H9 (cell line): ENCODE data around the gene SMAP1. TPM values are rescaled to one million over a fixed set of nuclear protein-coding genes. Genes with fewer than 3 reads are reported as not detected.

Experiments used
- DNase-seq: peaks from one replicate; pipeline ENCODE4 v3.0.0-alpha.2; 2017
- H2AFZ ChIP-seq: one replicate; pipeline ENCODE4 v1.6.1; 2013; ENCODE audit warnings: mild to moderate bottlenecking, low read length, control low read depth, moderate library complexity
- H2AK5ac ChIP-seq: 2 replicates; pipeline ENCODE4 v1.6.1; 2013; ENCODE audit warnings: low read length, control low read depth, mixed read lengths; ENCODE audit not compliant: insufficient read length
- H2BK120ac ChIP-seq: one replicate; pipeline ENCODE4 v1.6.1; 2013; ENCODE audit warnings: low read depth, mild to moderate bottlenecking, low read length, control low read depth, inconsistent platforms; ENCODE audit not compliant: poor library complexity, severe bottlenecking
- H2BK12ac ChIP-seq: 2 replicates; pipeline ENCODE4 v1.6.1; 2013; ENCODE audit warnings: low read length, control low read depth, mixed read lengths, low read depth; ENCODE audit not compliant: insufficient read length
- H2BK15ac ChIP-seq: 2 replicates; pipeline ENCODE4 v1.6.1; 2013; ENCODE audit warnings: low read depth, low read length, control low read depth
- H2BK20ac ChIP-seq: one replicate; pipeline ENCODE4 v1.6.1; 2013; ENCODE audit warnings: low read depth, mild to moderate bottlenecking, low read length, control low read depth, inconsistent platforms; ENCODE audit not compliant: poor library complexity, severe bottlenecking
- H2BK5ac ChIP-seq: 2 replicates; pipeline ENCODE4 v1.6.1; 2013; ENCODE audit warnings: low read length, control low read depth, mixed read lengths; ENCODE audit not compliant: insufficient read length
- H3K14ac ChIP-seq: 2 replicates; pipeline ENCODE4 v1.6.1; 2013; ENCODE audit warnings: low read length, control low read depth; ENCODE audit not compliant: insufficient read depth
- H3K18ac ChIP-seq: 2 replicates; pipeline ENCODE4 v1.6.1; 2013; ENCODE audit warnings: low read depth, mild to moderate bottlenecking, mixed read lengths, low read length, control low read depth; ENCODE audit not compliant: insufficient read length
- H3K23ac ChIP-seq: 2 replicates; pipeline ENCODE4 v1.6.1; 2013; ENCODE audit warnings: low read length, control low read depth, mixed read lengths, low read depth; ENCODE audit not compliant: insufficient read length
- H3K23me2 ChIP-seq: 2 replicates; pipeline ENCODE4 v1.6.1; 2013; ENCODE audit warnings: low read depth, mild to moderate bottlenecking, mixed read lengths, low read length, control low read depth; ENCODE audit not compliant: insufficient read length, poor library complexity, severe bottlenecking
- H3K27ac ChIP-seq: 2 replicates; pipeline ENCODE4 v1.5.1; 2013; ENCODE audit warnings: low read length, control low read depth, mixed read lengths, low read depth; ENCODE audit not compliant: insufficient read length
- H3K27me3 ChIP-seq: 2 replicates; pipeline ENCODE4 v1.6.1; 2013; ENCODE audit warnings: low read length, control low read depth, inconsistent platforms; ENCODE audit not compliant: insufficient read depth
- H3K4ac ChIP-seq: 2 replicates; pipeline ENCODE4 v1.6.1; 2013; ENCODE audit warnings: low read depth, mild to moderate bottlenecking, control low read depth, inconsistent platforms, low read length, moderate library complexity
- H3K4me1 ChIP-seq: 2 replicates; pipeline ENCODE4 v1.6.1; 2013; ENCODE audit warnings: low read length, control low read depth, inconsistent platforms; ENCODE audit not compliant: insufficient read depth
- H3K4me2 ChIP-seq: 2 replicates; pipeline ENCODE4 v1.6.1; 2013; ENCODE audit warnings: low read length, control low read depth, mixed read lengths; ENCODE audit not compliant: insufficient read length, insufficient read depth
- H3K56ac ChIP-seq: 2 replicates; pipeline ENCODE4 v1.6.1; 2013; ENCODE audit warnings: low read depth, mild to moderate bottlenecking, mixed read lengths, low read length, control low read depth; ENCODE audit not compliant: insufficient read length
- H3K79me1 ChIP-seq: 2 replicates; pipeline ENCODE4 v1.6.1; 2013; ENCODE audit warnings: low read depth, mild to moderate bottlenecking, moderate library complexity, low read length, control low read depth, inconsistent platforms; ENCODE audit not compliant: insufficient read depth, poor library complexity, severe bottlenecking
- H3K79me2 ChIP-seq: 2 replicates; pipeline ENCODE4 v1.6.1; 2013; ENCODE audit warnings: low read length, control low read depth, inconsistent platforms; ENCODE audit not compliant: insufficient read depth
- H3K9ac ChIP-seq: 2 replicates; pipeline ENCODE4 v1.6.1; 2013; ENCODE audit warnings: low read length, control low read depth, mixed read lengths; ENCODE audit not compliant: insufficient read length; ENCODE audit errors: extremely low read depth
- H3K9me3 ChIP-seq: one replicate; pipeline ENCODE4 v1.6.1; 2013; ENCODE audit warnings: low read depth, low read length, inconsistent platforms; ENCODE audit not compliant: control insufficient read depth
- H3T11ph ChIP-seq: one replicate; pipeline ENCODE4 v1.6.1; 2013; ENCODE audit warnings: mild to moderate bottlenecking, low read length, control low read depth, inconsistent platforms
- H4K20me1 ChIP-seq: one replicate; pipeline ENCODE4 v1.6.1; 2013; ENCODE audit not compliant: control insufficient read depth, insufficient read length, insufficient read depth
- H4K5ac ChIP-seq: 2 replicates; pipeline ENCODE4 v1.6.1; 2013; ENCODE audit warnings: low read depth, mild to moderate bottlenecking, mixed read lengths, low read length, control low read depth; ENCODE audit not compliant: insufficient read length
- H4K8ac ChIP-seq: replicated peaks from 2 replicates; pipeline ENCODE4 v1.6.1; 2013; ENCODE audit warnings: low read length, control low read depth, mixed read lengths, low read depth; ENCODE audit not compliant: insufficient read length
- H4K91ac ChIP-seq: 2 replicates; pipeline ENCODE4 v1.6.1; 2013; ENCODE audit warnings: low read depth, mild to moderate bottlenecking, moderate library complexity, mixed read lengths, low read length, control low read depth; ENCODE audit not compliant: insufficient read length
- H3K27ac Mint-ChIP-seq, 3 experiments: 2 replicates in 2 of 3; 3 replicates in 1 of 3; pipeline ENCODE4 v1.8.0; 2020 to 2021; ENCODE audit warnings: mixed read lengths in 3 of 3, mild to moderate bottlenecking in 1 of 3, moderate library complexity in 1 of 3
- H3K27me3 Mint-ChIP-seq: 2 replicates; pipeline ENCODE4 v1.8.0; 2021; ENCODE audit warnings: low read depth, mild to moderate bottlenecking, moderate library complexity, mixed read lengths
- H3K36me3 Mint-ChIP-seq, 3 experiments: 2 replicates in 2 of 3; 3 replicates in 1 of 3; pipeline ENCODE4 v1.8.0; 2020 to 2021; ENCODE audit warnings: low read depth in 3 of 3, mixed read lengths in 3 of 3; ENCODE audit not compliant: insufficient read depth in 1 of 3
- H3K4me1 Mint-ChIP-seq, 2 experiments: 2 replicates each; pipeline ENCODE4 v1.8.0; 2020; ENCODE audit warnings: mixed read lengths in 2 of 2
- H3K4me3 Mint-ChIP-seq, 2 experiments: 2 replicates in 1 of 2; 3 replicates in 1 of 2; pipeline ENCODE4 v1.8.0; 2020 to 2021; ENCODE audit warnings: mild to moderate bottlenecking in 2 of 2, mixed read lengths in 2 of 2, moderate library complexity in 1 of 2
- H3K9me3 Mint-ChIP-seq, 2 experiments: 2 replicates in 1 of 2; 3 replicates in 1 of 2; pipeline ENCODE4 v1.8.0; 2020; ENCODE audit warnings: mild to moderate bottlenecking in 2 of 2, mixed read lengths in 2 of 2, moderate library complexity in 1 of 2
- WGBS: extraction: QIAGEN DNeasy Blood & Tissue Kit; methylation state at CpG from one replicate; pipeline ENCODE4 v1.1.7; 2013; ENCODE audit warnings: missing lambda C conversion rate, low lambda C conversion rate, mixed read lengths; ENCODE audit not compliant: insufficient read length; ENCODE audit errors: extremely low coverage; 5-methylcytosine and 5-hydroxymethylcytosine counted together
- total RNA-seq: library from RNA; stranded (reverse); gene quantifications from 2 replicates; pipeline ENCODE4 v1.2.1, GENCODE V29; 2021
- TF ChIP-seq, protein P1 (sequence below): fragments of 200-600 bp; sonication (generic); conservative IDR thresholded peaks from 3 replicates; pipeline ENCODE4 v1.8.0; 2021; ENCODE audit warnings: antibody characterized with exemption, mild to moderate bottlenecking

SMAP1 gene
- total RNA-seq, 1 experiment from 2014 or later, result 29.3 TPM

DNA sequence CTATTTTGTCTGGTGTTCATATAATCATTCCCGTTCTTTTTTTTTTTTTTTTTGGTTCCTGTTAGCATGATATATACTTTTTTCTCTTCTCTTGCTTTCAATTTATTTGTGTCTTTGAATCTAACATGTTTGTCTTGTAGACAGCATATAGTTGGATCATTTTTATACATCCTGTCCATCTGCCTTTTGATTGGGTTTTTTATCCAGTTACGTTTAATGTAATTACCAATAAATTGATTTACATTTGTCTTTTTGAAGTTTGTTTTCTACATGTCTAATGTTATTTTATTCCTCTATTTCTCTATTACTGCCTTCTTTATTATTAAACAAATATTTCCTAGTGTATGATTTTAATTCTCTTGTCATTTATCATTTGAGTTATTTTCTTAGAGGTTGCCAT, 204.8 kb downstream of the SMAP1 start:
- Histone ChIP-seq H2BK5ac (no peak overlapping the region), H3K14ac (no peak overlapping the region), H3T11ph (no peak overlapping the region), H2BK20ac (no peak overlapping the region), H3K9ac (no peak overlapping the region), H4K5ac (no peak overlapping the region), H2AK5ac (no peak overlapping the region), H4K8ac (no peak overlapping the region), H3K18ac (no peak overlapping the region), H3K4me2 (no peak overlapping the region), H3K56ac (no peak overlapping the region), H2BK15ac (no peak overlapping the region), H4K91ac (no peak overlapping the region), H3K27me3 (no peaks in the 10 kb centered on the region), H3K23ac (no peak overlapping the region), H2BK12ac (no peak overlapping the region), H3K9me3 (no peaks in the 10 kb centered on the region), H3K79me1 (no peaks in the 10 kb centered on the region), H3K4ac (no peak overlapping the region), H3K27ac (no peak overlapping the region), H2BK120ac (no peak overlapping the region), H3K79me2 (no peaks in the 10 kb centered on the region), H3K4me1 (no peaks in the 10 kb centered on the region), H3K23me2 (no peaks in the 10 kb centered on the region), H2AFZ (no peak overlapping the region), H4K20me1 (no peaks in the 10 kb centered on the region)
- peaks cover 20 to 30% (median 20%) of the 10 kb centered on the region in 3 experiments for H3K36me3 Mint-ChIP-seq
- no peak overlapping the region for H3K4me3 Mint-ChIP-seq
- peaks cover 0 to 6% of the 10 kb centered on the region in 2 experiments; a peak in 2 of 4 replicates for H3K4me1 Mint-ChIP-seq
- no CpG with 5 or more reads among the region's 2 CpGs for WGBS
- H3K27ac Mint-ChIP-seq, result no peak overlapping the region
- TF ChIP-seq, protein P1, sequence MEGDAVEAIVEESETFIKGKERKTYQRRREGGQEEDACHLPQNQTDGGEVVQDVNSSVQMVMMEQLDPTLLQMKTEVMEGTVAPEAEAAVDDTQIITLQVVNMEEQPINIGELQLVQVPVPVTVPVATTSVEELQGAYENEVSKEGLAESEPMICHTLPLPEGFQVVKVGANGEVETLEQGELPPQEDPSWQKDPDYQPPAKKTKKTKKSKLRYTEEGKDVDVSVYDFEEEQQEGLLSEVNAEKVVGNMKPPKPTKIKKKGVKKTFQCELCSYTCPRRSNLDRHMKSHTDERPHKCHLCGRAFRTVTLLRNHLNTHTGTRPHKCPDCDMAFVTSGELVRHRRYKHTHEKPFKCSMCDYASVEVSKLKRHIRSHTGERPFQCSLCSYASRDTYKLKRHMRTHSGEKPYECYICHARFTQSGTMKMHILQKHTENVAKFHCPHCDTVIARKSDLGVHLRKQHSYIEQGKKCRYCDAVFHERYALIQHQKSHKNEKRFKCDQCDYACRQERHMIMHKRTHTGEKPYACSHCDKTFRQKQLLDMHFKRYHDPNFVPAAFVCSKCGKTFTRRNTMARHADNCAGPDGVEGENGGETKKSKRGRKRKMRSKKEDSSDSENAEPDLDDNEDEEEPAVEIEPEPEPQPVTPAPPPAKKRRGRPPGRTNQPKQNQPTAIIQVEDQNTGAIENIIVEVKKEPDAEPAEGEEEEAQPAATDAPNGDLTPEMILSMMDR, result no peak
- H3K27me3 Mint-ChIP-seq, result no peaks in the 10 kb centered on the region
- peaks cover 28 to 33% of the 10 kb centered on the region in 2 experiments for H3K9me3 Mint-ChIP-seq
- no peak for DNase-seq
